CD8-positive, alpha-beta memory T cell (primary cell): Measurements from ENCODE around the gene LEF1. TPM values are rescaled to one million over a fixed set of nuclear protein-coding genes. Genes with fewer than 3 reads are reported as not detected.
A peak's percentile ranks its signal among the peaks of the same experiment; 100 is the strongest.

ENCODE experiments used
- CTCF ChIA-PET: fragments of 350-600 bp; sonication (Branson Sonifier 250); formaldehyde crosslinking; loops from one replicate; lab custom pipeline; 2021; ENCODE audit warnings: antibody characterized with exemption; lab: Charles Lee
- POLR2A ChIA-PET: fragments of 350-600 bp; sonication (Branson Sonifier 250); formaldehyde crosslinking; loops from one replicate; lab custom pipeline; 2021; ENCODE audit warnings: antibody characterized with exemption; lab: Charles Lee
- DNase-seq, 5 donors: peaks; one replicate each; pipeline versions ENCODE4 v3.0.0 to v3.0.0-alpha.2; 2020 to 2022; ENCODE audit warnings: mixed read lengths in 1 of 5
- H3K27ac ChIP-seq: one replicate; pipeline ENCODE4 v1.7.0; 2013; ENCODE audit warnings: low read depth, mild to moderate bottlenecking, low read length, moderate library complexity
- H3K27me3 ChIP-seq: 2 replicates; pipeline ENCODE4 v1.7.0; 2013; ENCODE audit warnings: low read length, mild to moderate bottlenecking; ENCODE audit not compliant: insufficient read depth, poor library complexity, severe bottlenecking
- H3K36me3 ChIP-seq: 2 replicates; pipeline ENCODE4 v1.7.0; 2013; ENCODE audit warnings: mild to moderate bottlenecking, low read length, moderate library complexity; ENCODE audit not compliant: insufficient read depth
- H3K4me1 ChIP-seq: 2 replicates; pipeline ENCODE4 v1.7.0; 2013; ENCODE audit warnings: mild to moderate bottlenecking, low read length, moderate library complexity; ENCODE audit not compliant: insufficient read depth
- H3K4me3 ChIP-seq: 2 replicates; pipeline ENCODE4 v1.7.0; 2013; ENCODE audit warnings: mild to moderate bottlenecking, low read length
- H3K9me3 ChIP-seq: 2 replicates; pipeline ENCODE4 v1.7.0; 2013; ENCODE audit warnings: mild to moderate bottlenecking, low read length
- H3K27ac Mint-ChIP-seq, 8 donors: one replicate each; pipeline ENCODE4 v1.8.0; 2020 to 2021; ENCODE audit warnings: mixed read lengths in 8 of 8, mild to moderate bottlenecking in 6 of 8, inconsistent platforms in 3 of 8, moderate library complexity in 3 of 8
- H3K27me3 Mint-ChIP-seq, 2 donors: one replicate each; pipeline ENCODE4 v1.8.0; 2020 to 2021; ENCODE audit warnings: mixed read lengths in 2 of 2, mild to moderate bottlenecking in 1 of 2, moderate library complexity in 1 of 2
- H3K36me3 Mint-ChIP-seq, 3 donors: one replicate each; pipeline ENCODE4 v1.8.0; 2020 to 2021; ENCODE audit warnings: mixed read lengths in 3 of 3, inconsistent platforms in 1 of 3, mild to moderate bottlenecking in 1 of 3
- H3K4me1 Mint-ChIP-seq, 3 donors: one replicate each; pipeline ENCODE4 v1.8.0; 2020 to 2021; ENCODE audit warnings: mixed read lengths in 3 of 3, inconsistent platforms in 1 of 3, mild to moderate bottlenecking in 1 of 3
- H3K4me3 Mint-ChIP-seq, 7 donors: one replicate each; pipeline ENCODE4 v1.8.0; 2020 to 2021; ENCODE audit warnings: mixed read lengths in 7 of 7, mild to moderate bottlenecking in 6 of 7, moderate library complexity in 4 of 7, inconsistent platforms in 2 of 7
- H3K9me3 Mint-ChIP-seq, 5 donors: one replicate each; pipeline ENCODE4 v1.8.0; 2020 to 2022; ENCODE audit warnings: mixed read lengths in 5 of 5, mild to moderate bottlenecking in 3 of 5, moderate library complexity in 2 of 5, inconsistent platforms in 1 of 5
- polyA plus RNA-seq: library from polyadenylated mRNA; unstranded; fragments of 300-500 nt; fragmentation: Illumina TruSeq; gene quantifications from one replicate; pipeline ENCODE4 v1.2.3, GENCODE V29; 2021
- total RNA-seq, 2 experiments: library from RNA; stranded (reverse); gene quantifications; one replicate each; pipeline ENCODE4 v1.2.3, GENCODE V29; 2021

The LEF1 gene
- total and polyA plus RNA-seq, 3 experiments from 2014 or later: 53.2 to 230 (median 55.1) TPM

GRCh38 chr4:108099838-108100237 lies 68.9 kb downstream of the LEF1 start:
- peaks cover 90% of the 10 kb centered on the region for H3K4me1 ChIP-seq
- no peak for DNase-seq
- no peaks in the 10 kb centered on the region for H3K27me3 ChIP-seq
- H3K4me3 ChIP-seq: no peak overlapping the region
- H3K4me1 Mint-ChIP-seq: peaks cover 72 to 89% (median 74%) of the 10 kb centered on the region in 3 donors
- ChIA-PET POLR2A (no interaction called here), CTCF (interaction anchor here (1.5 to 1.8 kb wide), 2 partner anchors 11 to 16 kb away, joined by 3 to 8 read pairs; no protein-coding TSS in a partner anchor)
- peak overlapping the region in 2 of 8 donors; percentile 44 to 76 for H3K27ac Mint-ChIP-seq
- peaks cover 0 to 13% (median 11%) of the 10 kb centered on the region in 3 donors for H3K36me3 Mint-ChIP-seq
- H3K9me3 Mint-ChIP-seq: no peaks in the 10 kb centered on the region
- no peaks in the 10 kb centered on the region for H3K9me3 ChIP-seq
- H3K27ac ChIP-seq: no peak overlapping the region
- H3K27me3 Mint-ChIP-seq: peaks cover 7 to 9% of the 10 kb centered on the region in 2 donors
- H3K36me3 ChIP-seq: peaks cover 7% of the 10 kb centered on the region
- no peak overlapping the region for H3K4me3 Mint-ChIP-seq

GRCh38 chr4:108097990-108098553 lies 70.7 kb downstream of the LEF1 start:
- Histone ChIP-seq H3K27me3 (no peaks in the 10 kb centered on the region), H3K27ac (no peak overlapping the region), H3K4me1 (peaks cover 90% of the 10 kb centered on the region), H3K9me3 (no peaks in the 10 kb centered on the region), H3K36me3 (peaks cover 7% of the 10 kb centered on the region), H3K4me3 (no peak overlapping the region)
- H3K27ac Mint-ChIP-seq: peak overlapping the region in 2 of 8 donors; percentile 13 to 24
- POLR2A ChIA-PET: no interaction called here
- H3K4me3 Mint-ChIP-seq: no peak overlapping the region
- DNase-seq: no peak
- peaks cover 77 to 94% (median 83%) of the 10 kb centered on the region in 3 donors for H3K4me1 Mint-ChIP-seq
- CTCF ChIA-PET: interaction anchor here (0.6 kb wide), 1 partner anchor 79 kb away, joined by 3 read pairs; no protein-coding TSS in a partner anchor
- peaks cover 6 to 12% of the 10 kb centered on the region in 2 donors for H3K27me3 Mint-ChIP-seq
- H3K36me3 Mint-ChIP-seq: peaks cover 0 to 10% (median 10%) of the 10 kb centered on the region in 3 donors
- H3K9me3 Mint-ChIP-seq: no peaks in the 10 kb centered on the region

- peaks cover 69 to 87% (median 76%) of the 10 kb centered on the region in 3 donors for H3K4me1 Mint-ChIP-seq
- H3K9me3 ChIP-seq: no peaks in the 10 kb centered on the region
- H3K4me1 ChIP-seq: peaks cover 80% of the 10 kb centered on the region
- peak overlapping the region in 1 of 8 donors; percentile 52 for H3K27ac Mint-ChIP-seq
- H3K36me3 Mint-ChIP-seq: peaks cover 0 to 6% (median 5%) of the 10 kb centered on the region in 3 donors
- H3K27me3 ChIP-seq: no peaks in the 10 kb centered on the region
- DNase-seq: peak in 1 of 5 donors; percentile 33
- no peak overlapping the region for H3K27ac ChIP-seq
- H3K27me3 Mint-ChIP-seq: peaks cover 5 to 15% of the 10 kb centered on the region in 2 donors
- ChIA-PET POLR2A (no interaction called here), CTCF (no interaction called here)
- H3K4me3 Mint-ChIP-seq: peak overlapping the region in 1 of 7 donors; percentile 44
- no peaks in the 10 kb centered on the region for H3K36me3 ChIP-seq
- H3K9me3 Mint-ChIP-seq: no peaks in the 10 kb centered on the region
- no peak overlapping the region for H3K4me3 ChIP-seq
These were observed 73.7 kb downstream of the LEF1 start for GRCh38 chr4:108094923-108095482.

DNA sequence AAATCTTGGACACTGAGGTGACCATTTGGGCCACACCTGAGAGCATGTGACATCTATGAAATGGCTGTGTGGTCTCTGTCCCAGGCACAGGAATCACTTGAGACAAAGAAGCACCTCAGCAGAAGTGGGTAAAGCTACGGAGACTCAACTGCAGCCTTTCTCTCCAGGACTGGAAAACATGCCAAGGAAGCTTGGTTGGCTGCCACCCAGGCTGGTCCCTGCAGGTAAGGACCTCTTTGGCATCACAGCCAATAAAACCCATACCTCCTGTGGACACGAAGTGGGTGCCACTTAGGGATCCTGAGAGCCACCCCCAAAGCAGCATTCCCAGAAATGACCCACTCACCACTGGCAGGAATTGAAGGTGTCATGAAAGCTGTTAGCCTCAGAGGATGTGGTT lies 74.6 kb downstream of the LEF1 start:
- Histone ChIP-seq H3K27ac (no peak overlapping the region), H3K36me3 (peaks cover 1% of the 10 kb centered on the region), H3K4me1 (peaks cover 77% of the 10 kb centered on the region), H3K4me3 (no peak overlapping the region), H3K27me3 (no peaks in the 10 kb centered on the region), H3K9me3 (no peaks in the 10 kb centered on the region)
- CTCF ChIA-PET: no interaction called here
- no peak for DNase-seq
- POLR2A ChIA-PET: no interaction called here
- H3K9me3 Mint-ChIP-seq: no peaks in the 10 kb centered on the region
- H3K36me3 Mint-ChIP-seq: peaks cover 0 to 9% (median 5%) of the 10 kb centered on the region in 3 donors
- peaks cover 5 to 15% of the 10 kb centered on the region in 2 donors for H3K27me3 Mint-ChIP-seq
- H3K27ac Mint-ChIP-seq: peak overlapping the region in 2 of 8 donors; percentile 23 to 69
- H3K4me1 Mint-ChIP-seq: peaks cover 65 to 87% (median 73%) of the 10 kb centered on the region in 3 donors
- no peak overlapping the region for H3K4me3 Mint-ChIP-seq

GRCh38 chr4:108092288-108092687 lies 76.4 kb downstream of the LEF1 start:
- peaks cover 59 to 76% (median 64%) of the 10 kb centered on the region in 3 donors for H3K4me1 Mint-ChIP-seq
- peaks cover 74% of the 10 kb centered on the region for H3K4me1 ChIP-seq
- POLR2A ChIA-PET: no interaction called here

GRCh38 chr4:108087293-108087967 lies 81.3 kb downstream of the LEF1 start:
- CTCF ChIA-PET: no interaction called here
- Histone ChIP-seq H3K4me3 (no peak overlapping the region), H3K27ac (no peak overlapping the region), H3K27me3 (no peaks in the 10 kb centered on the region), H3K4me1 (peaks cover 60% of the 10 kb centered on the region), H3K9me3 (no peaks in the 10 kb centered on the region), H3K36me3 (peaks cover 40% of the 10 kb centered on the region)
- H3K9me3 Mint-ChIP-seq: no peaks in the 10 kb centered on the region
- no peak overlapping the region for H3K4me3 Mint-ChIP-seq
- H3K27me3 Mint-ChIP-seq: peaks cover 0 to 7% of the 10 kb centered on the region in 2 donors
- peaks cover 24 to 49% (median 27%) of the 10 kb centered on the region in 3 donors for H3K4me1 Mint-ChIP-seq
- POLR2A ChIA-PET: interaction anchor here (0.5 kb wide), 1 partner anchor 30 kb away, joined by 3 read pairs; no protein-coding TSS in a partner anchor
- peaks cover 0 to 41% (median 9%) of the 10 kb centered on the region in 3 donors for H3K36me3 Mint-ChIP-seq
- H3K27ac Mint-ChIP-seq: no peak overlapping the region
- no peak for DNase-seq

More at GRCh38 chr4:108092288-108092687, 76.4 kb downstream of the LEF1 start:
- Mint-ChIP-seq H3K4me3 (no peak overlapping the region), H3K36me3 (peaks cover 0 to 20% (median 3%) of the 10 kb centered on the region in 3 donors), H3K9me3 (no peaks in the 10 kb centered on the region), H3K27ac (peak overlapping the region in 1 of 8 donors; percentile 68), H3K27me3 (peaks cover 5 to 15% of the 10 kb centered on the region in 2 donors)
- CTCF ChIA-PET: no interaction called here
- H3K27me3 ChIP-seq: no peaks in the 10 kb centered on the region
- no peak overlapping the region for H3K4me3 ChIP-seq
- H3K36me3 ChIP-seq: peaks cover 20% of the 10 kb centered on the region
- no peak for DNase-seq
- no peaks in the 10 kb centered on the region for H3K9me3 ChIP-seq
- no peak overlapping the region for H3K27ac ChIP-seq

DNA sequence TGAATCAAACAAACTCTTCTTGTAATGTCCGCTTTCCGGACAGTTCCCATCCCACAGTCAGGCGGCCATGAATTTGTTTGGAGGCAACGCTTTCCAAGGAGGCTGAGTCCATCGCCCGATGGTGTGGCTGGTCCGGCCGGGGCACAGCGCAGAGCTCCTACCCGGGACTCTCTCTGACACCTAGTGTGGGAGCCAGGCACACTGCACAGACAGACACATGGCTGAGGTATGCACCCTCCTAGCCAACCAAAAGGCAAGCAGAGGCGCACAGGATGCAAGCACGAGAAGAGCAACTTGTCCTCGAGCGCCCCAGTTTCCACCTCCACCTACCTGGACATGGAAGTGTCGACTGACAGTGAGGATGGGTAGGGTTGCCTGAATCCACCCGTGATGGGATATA lies 87.5 kb downstream of the LEF1 start:
- Mint-ChIP-seq H3K27ac (peak overlapping the region in 7 of 8 donors; percentile 25 to 92 (median 82)), H3K4me1 (peaks cover 30 to 31% (median 30%) of the 10 kb centered on the region in 3 donors), H3K9me3 (no peaks in the 10 kb centered on the region), H3K27me3 (peaks cover 11 to 21% of the 10 kb centered on the region in 2 donors), H3K4me3 (peak overlapping the region in 6 of 7 donors; percentile 32 to 86 (median 66)), H3K36me3 (peaks cover 0 to 58% (median 21%) of the 10 kb centered on the region in 3 donors)
- Histone ChIP-seq H3K9me3 (no peaks in the 10 kb centered on the region), H3K4me3 (peak overlapping the region; percentile 24), H3K27me3 (no peaks in the 10 kb centered on the region), H3K36me3 (peaks cover 26% of the 10 kb centered on the region), H3K27ac (no peak overlapping the region), H3K4me1 (peaks cover 36% of the 10 kb centered on the region)
- POLR2A ChIA-PET: no interaction called here
- CTCF ChIA-PET: no interaction called here
- DNase-seq: peak in 1 of 5 donors; percentile 58
